GDM1 (cell line): ENCODE measurements around the gene GCG.

Experiments used
- DNase-seq: peaks from one replicate; lab custom pipeline; 2025; lab: John Stamatoyannopoulos, UW

GCG gene

DNA sequence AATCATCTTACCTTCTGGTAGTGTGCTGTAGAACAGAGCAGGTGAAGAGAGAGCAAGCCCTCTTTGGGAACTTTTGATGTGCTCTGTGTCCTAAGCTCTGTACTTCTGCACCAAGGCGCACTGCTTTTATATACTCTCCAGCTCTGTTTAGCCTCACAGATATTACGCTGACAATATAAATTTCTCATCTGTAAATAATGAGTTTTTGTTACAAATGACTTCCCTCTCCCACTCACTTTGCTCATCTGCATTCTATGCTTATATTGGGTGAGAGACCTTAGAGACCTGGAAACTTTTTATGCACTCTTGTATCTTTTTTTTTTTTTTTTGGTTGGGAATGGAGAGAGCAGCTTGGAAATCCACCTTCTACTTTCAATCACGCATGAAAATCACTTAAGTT is at the start of gene GCG:
Gene GCG, minus strand, starts transcription at position 101 of the 400 bp plus-strand sequence. CDS start 3,069 bp downstream, outside the sequence.
- DNase-seq = no peak

DNA sequence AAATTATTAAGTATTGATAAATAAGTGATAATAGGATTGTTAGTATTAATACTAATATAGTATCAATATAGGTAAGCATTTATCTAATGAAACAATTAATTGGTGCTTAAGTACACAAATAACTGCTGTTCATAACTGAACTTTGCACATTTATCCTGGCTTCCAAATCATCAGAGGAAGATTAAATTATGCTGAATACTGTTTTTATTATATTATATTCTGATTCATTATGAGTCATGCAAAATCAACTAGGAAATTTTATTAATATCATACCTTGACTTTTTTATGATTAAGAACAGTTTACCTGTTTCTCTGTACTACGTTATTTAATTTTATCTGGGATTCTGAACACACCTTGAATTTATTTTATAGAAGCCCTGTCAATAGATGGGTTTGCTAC is 48.6 kb upstream of the GCG start:
- no peak for DNase-seq

DNA sequence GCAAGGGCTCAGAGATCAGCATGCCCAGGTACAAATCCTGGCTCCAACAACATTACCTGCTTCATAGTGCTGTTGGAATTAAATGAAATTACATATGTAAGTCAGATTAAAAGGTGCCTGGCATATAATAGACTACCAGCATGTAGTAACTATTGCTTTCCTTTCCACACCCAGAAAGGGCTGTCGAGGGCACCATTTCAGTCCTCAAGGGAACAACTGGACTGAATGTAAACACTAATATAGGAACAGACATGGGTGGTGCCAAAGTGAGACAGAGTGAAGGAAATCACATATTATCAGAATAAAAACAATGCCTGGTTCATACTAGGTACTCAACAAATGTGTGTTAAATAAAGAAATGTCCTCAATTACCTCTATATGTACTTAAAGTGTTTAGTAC is 47.9 kb upstream of the GCG start:
- DNase-seq = no peak

DNA sequence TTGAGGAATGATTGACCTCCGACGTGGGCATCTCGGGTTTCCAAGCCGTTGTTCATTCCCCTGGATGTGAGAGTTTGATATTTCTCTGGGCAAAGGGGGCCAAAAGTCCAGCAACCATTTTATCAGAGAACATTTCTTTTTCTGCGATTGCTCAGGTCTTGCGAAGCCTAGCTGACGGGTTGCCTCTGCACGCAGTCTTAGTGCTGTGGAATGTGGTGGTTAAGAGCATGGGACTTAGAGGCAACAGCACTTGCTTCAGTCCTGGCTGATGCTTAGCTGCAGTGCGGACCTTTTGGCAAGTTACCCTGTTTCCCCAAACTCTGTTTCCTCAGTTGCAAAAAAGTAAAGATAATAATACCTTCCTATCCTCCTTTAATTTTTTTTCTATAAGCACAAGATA is 46.2 kb upstream of the GCG start:
- no peak for DNase-seq

DNA sequence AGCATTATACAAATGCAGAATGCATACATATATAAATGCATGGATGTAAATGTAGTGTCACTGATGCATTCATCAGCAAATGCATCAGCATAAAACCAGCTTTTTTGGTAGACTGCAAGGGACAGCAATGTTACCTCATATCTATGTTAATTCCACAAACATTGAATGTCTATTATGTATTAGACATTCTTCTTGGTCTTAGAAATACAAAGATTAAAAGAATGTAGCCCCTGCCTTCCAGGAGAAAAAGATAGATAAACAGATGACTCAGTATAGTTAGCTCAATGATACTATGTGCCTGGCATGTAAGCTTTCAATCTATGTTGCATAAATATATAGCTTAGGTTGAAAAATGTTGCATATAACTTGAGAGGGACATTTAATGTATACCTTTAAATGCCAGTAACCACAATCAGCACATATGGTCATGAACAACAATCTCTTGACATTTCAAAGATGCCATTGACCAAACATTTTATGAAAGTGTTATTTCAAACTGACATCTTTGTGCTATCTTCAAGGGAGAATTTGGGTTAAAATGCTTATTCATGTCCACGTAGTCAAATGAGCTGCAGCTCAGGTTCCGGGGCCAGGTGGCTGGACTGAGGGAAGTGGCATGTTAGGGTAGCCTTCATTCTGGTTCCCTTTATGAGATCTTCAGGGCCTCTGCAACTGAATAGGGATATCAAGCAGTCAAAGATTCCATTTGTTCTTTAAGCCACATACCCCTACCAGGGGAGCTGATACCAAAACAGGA is 45.2 kb upstream of the GCG start:
- DNase-seq = no peak

DNA sequence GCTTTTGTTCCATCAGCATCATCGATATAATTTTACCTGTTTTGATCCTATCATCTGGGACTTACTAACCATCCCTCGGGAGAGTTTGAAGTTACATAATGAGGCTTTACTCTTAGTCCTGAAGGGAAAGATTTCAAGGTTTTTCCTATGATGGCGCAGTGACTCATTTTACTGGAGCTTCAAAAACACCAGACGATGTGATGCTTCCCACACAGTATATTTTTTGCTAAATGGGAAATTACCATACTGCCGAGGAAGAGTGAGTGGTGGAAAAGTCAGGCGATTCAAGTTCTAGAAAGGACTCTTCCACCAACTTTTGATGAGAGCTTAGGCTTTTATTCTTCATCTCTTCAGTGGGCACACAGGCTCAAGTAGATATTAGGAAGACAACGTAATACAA is 44.6 kb upstream of the GCG start:
- no peak for DNase-seq

DNA sequence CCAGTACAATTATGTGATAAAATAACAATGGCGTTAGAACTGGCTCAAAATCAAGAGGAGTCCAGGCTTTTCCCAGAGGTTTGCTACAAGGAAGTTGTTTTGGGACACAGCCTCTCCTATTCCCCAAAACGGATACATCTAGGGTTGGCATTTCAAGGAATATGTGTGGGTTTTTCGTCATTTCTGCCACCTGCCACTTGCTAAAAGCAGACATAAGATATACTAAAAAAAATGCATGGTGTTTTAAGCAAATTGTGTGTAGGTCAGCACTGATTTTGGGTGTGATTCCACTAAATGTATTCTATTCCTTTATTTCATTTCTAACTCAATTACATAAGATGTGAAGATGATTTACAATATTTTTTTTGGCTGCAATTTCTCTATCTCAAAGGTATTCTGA is 36.4 kb upstream of the GCG start:
- DNase-seq = no peak

DNA sequence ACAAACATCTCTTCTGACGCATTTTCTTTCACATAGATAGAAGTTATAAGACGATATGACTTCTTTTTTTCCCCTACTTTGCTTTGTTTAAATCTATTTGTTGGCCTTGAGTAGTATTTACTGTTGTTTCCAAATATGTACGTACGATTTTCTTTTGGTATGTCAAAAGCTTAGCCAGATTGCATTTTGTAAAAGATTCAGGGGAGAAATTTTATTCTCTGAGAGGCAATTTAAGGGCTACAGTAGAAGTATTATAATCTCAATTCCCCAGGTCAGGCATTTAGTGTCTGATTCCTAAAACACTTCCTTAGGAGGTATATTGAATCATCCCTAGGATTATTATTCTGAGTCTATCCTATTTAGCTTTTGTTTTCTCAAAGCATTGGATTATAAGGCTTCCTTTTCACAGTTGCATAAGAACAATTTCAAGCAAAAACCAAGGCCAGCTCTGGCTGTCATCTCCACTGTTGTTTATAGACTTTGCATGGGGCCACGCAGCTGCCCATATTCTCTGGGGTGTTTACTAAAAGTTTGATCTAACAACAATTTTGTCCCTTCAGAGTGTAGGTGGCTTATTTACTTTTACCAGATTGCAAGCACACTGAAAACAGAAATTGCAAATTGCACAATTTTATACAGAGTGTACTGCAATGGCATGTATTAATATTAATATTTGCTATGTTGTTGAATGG is 33.6 kb upstream of the GCG start:
- DNase-seq = no peak

DNA sequence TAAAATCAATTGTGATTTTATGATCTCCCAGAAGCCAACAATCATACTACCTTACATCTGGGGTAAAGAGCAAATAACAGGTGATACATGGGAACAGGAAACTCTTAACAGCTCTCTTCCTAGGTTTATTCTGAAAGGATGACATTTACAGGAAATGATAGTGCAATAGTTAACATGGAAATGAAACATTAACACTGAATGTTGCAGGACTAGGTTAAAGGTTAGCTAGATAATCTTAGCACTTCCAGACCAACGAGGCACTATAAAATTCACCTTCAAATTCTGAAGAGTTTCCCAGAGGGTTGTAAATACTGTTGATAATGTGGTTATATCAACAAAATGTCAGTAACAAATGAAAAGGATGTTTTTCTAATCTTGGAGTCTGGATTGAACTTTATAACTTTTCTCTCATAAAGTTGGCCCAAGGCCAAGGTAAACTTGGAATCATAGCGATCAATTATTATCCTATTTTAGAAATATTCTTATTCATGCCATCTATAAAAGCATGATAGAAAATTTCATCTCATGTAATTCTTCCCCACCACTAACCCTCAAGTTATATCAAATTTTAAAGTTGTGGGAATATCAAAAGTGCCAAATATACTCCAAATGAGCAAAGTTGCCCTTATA is 32.9 kb upstream of the GCG start:
- no peak for DNase-seq

DNA sequence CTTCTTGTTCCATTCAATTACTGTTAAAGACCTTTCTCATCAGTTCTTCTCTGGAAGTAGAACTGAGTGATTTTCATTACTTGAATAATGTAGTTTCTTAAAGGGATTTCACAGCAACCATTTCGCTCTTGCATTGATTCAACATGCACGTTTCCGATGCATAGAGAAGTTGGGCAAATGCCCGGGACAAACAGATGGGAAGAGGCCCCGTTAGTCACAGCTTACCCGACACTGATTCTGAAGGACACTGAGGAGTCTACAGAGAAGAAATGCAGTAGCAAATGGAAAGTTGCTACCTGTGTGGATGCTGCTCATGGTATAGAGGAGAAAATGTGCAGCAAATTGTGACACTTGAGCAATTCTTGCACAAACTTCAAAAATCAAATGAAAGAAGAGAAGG is 32.3 kb upstream of the GCG start:
- no peak for DNase-seq

DNA sequence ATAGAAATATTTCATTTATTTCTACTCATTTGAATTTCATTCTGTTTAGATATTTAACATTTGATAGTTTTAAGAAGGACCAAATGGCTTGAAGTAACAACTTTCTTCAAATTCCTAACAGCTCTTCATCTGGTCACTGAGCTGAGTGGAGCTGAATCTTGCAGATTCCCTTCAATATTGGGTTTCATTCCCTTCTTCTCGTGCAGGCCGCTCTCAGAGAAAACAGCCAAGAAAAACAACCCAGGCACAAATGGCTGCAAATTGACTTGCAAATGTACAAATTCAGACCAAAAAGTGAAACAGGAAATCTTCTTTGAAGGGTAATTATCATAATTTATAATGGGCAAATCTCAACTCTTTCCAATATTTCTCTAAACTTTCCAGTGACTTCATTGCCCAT is 30.3 kb upstream of the GCG start:
- DNase-seq = no peak

DNA sequence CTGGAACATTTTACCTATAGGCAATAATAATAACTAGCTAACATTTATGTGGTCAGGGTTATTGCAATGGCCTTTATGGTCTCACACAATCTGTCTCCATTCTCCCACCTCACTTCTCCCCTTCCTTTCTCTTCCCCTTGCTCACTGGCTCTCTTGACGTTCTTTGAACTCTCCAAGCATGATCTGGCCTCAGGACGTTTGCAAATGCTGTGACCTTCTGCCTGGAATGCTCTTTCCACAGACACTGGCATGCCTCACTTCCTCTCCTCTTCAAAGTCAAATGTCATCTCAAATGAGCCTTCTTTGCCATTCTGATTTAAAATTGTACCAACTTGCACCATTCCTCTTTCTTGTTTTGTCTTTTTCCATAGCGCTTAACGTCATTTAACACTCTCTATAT is 25.3 kb upstream of the GCG start:
- DNase-seq = no peak

DNA sequence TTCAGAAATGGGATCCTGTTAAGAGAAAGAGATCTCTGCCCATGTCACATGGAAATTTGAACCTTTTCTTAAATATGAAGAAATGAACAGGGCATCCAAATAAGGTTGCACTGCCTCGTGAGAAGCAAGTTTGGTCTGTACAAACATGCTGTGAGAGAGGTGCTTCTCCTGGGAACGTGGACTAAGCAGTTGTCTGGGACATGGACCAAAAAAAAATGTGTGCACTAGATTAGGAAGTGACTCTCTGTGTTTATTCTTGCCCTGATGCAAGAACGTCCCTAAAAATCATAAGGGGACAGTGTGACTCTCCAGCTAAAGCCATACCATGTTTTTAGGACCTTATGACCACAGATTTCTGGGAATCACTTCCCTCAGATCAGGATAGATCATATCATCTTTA is 23.7 kb upstream of the GCG start:
- no peak for DNase-seq

DNA sequence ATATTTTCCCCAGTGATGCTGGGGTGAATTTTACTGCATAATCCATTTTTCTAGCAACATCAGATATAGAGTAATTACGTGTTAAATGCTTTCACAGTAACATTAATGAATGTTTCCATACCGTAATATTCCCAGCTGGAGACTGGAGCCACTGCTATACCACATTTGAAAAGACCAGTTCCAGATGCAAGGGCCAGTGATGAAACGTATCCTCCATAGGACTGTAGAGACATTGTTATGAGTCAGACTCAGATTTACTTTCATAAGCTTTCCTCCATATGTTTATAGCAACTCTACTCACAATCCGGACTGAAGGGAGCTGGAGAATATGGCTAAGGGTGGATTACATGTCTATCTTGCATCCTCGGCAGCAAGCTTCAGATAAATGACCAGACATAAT is 22.7 kb upstream of the GCG start:
- DNase-seq = no peak

DNA sequence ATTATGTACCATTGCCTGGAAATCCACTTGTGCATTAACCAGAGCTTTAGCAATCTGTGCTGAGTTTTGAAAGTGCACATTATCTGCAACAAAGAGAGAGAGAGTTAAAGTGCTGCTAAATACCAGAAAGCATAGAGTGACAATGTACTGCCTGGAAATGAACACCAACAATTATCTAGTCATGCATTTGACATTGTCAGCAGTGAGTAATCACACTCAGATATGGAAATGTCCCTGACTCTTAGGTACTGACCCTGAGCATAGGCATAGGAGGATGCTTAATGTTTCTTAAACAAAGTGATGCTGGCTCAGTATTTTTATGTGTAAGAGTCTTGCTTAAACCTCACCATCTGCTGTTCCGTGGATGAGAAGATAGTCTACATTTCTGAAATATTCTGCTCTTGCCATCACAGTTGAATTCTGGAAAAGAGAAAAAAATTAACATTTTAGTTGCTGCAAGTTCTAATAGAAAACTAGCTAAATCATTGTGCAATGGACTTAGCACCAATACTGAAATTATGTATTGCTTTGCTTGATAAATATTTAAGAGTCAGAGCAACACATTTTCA is 20.8 kb upstream of the GCG start:
- DNase-seq = no peak

DNA sequence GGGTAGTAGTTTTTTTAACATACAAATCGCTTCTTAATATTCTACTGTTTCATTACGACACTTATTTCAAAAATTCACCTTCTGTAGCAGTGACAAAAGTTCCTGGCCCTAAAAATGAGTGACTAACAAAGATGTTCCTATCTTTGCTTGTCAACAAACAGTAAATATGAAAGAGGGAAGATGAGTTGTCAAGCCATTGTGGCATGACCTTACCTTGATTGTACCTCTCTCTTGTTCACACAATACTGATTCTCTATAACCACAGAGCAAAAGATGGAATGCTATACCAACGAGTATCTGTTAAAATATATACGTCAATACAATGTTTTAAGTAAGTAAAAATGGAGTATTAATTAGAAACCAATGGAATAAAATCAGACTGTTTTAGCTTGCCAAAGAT is 14.7 kb upstream of the GCG start:
- no peak for DNase-seq

DNA sequence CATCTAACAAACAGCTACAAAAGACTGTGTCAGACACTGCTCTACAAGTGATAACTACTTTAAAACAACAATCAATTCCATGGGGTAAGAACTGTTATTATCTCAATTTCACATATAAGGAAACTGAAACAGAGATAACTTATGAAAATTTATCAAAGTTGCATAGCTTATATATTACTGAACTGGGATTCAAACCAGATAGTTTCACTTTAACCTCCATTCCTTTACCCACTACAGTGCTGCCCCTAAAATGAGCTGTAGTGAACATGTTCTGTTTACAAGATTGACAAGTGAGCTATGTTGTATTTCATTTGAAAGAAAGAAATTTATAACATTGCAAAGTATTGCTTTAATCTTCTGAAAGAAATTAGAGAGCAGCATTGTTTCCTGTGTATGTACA is 14.1 kb upstream of the GCG start:
- DNase-seq = no peak

DNA sequence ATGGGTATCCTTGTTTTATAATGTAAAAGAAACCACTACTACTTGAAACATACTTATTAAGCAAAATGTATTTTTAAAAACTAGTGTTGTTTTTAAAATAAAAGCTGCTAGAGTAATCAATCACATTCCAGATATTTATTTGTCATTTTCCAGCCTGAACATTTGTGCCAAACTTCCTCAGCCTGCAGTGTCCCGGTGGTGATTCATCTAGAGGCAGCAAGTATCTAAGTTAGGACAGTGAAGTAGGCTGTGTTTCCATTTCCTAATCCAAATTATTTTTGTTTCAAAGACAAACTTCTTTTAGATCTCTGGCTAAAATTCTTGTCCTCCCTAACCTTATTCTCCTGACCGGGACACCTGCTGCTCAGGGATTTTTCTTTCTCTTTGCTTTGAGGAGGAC is 12.8 kb upstream of the GCG start:
- DNase-seq = no peak

DNA sequence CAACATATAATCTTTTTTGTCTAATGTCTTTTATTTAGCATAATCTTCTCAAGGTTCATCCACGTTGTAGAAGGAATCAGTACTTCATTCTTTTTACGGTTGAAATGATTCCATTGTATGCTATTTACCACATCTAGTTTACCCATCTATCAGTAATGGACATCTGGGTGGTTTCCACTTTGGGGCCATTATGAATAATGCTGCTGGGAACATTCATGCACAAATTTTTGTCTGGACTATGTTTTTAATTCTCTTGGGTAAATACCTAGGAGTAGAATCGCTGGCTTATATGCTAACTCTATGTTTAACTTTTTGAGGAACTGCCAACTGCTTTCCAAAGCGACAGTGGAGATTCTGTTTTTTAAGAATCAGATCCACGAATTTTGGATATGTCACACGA is 7.4 kb upstream of the GCG start:
- no peak for DNase-seq

DNA sequence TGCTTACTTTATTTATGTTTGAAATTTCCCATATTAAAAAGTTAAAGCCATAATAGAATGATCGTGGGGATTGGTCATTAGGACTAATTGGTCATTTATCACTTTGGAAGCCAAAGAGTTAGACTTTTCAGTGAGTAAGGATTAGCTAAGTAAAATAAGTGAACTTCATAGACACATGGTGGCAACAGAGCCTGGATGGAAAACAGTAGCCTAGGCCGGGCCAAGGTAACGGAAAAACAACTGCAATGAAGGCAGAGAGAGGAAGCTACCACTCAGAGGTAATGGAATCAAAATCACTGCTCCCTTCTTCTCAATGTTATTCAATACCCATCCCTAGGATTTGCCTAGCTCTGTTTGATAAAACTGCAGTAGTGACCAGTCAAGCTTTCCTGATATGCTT is 4.1 kb upstream of the GCG start:
- DNase-seq = no peak

DNA sequence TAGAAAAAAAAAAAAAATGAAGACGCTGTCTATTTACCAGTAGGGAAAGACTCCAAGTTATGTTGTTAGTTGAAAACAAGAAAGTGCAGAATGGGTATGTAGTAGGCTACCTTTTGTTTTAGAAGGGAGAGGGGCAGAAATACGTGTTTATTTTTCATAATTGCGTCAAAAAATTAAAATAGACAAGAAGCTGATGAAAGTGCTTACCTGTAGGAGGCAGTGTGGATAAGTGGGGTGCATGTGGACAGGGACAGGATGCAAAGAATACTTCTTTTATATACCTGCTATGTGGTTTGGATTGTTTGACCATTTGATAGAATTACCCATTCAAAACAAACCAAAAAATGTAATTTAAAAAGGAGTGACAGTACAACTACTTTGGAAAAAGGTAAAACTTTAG is 3.0 kb upstream of the GCG start:
- no peak for DNase-seq

DNA sequence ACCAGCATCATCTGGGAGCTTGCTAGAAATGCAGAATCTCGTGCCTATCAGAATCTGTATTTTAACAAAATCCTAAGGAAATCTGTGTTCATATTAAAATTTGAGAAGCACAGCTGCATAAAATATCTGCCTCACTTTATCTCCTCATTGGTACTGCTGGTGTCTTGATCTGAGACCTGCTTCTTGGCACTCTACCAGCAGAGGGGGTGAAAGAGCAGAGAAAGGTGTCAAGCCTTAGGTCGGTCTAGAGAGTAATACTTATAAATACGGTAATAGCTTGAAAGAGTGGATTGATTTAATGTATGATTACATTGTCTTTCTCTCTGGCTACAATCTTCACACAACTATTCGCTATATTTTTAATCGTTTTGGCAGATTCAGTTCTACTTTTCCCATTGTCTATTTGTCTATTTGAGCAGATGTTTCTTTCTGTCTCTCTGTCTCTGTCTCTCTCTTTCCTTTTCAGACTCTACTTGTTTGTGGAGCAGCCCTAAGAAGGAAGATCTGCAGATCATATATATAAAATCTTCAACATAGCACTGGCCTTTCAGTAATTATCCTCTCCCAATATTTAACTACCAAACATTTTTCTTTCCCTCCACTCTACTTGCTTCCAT is 1.7 kb upstream of the GCG start:
- DNase-seq = peak; percentile 55

DNA sequence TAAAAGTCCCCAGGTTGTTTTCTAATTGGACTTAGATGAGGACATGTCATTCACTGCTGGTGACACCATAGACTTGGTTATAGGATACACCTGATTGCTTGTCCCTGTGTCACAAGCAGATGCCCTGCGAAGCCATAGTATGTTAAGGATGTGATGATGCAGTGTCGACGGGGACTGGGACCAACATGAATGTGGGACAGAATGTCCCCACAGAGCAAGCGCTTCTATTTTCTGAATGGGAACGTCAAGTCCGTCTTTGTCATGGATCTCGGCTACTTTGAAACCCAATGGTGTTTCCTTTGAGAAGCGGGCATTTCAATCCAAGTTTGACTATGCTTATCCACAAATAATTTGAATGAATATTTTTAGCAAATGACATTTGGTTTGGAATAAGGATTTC is 2.1 kb downstream of the GCG start:
- no peak for DNase-seq
